Measurements from ENCODE around the gene RAPGEFL1. TPM values are rescaled to one million over a fixed set of nuclear protein-coding genes. Genes with fewer than 3 reads are reported as not detected.

Gene RAPGEFL1
- total and polyA plus RNA-seq, 2 donors (not counting 3 experiments of a cell fraction or from before 2014, with no cell fraction given): 8.6 to 11.8 TPM

- no peak overlapping the region for H3K27ac ChIP-seq (ENCODE audit: insufficient read depth, low read depth, low read length)
- ChIA-PET POLR2A (no interaction called here), CTCF (interaction anchor here (1.0 to 1.3 kb wide), 4 partner anchors 12 to 27 kb away, joined by 3 to 4 read pairs (median 3); partner anchors contain the start of gene WIPF2)
- TF ChIP-seq JUN (IDR thresholded peaks at IDR 0.05; ENCODE audit: borderline replicate concordance, insufficient read depth, insufficient read length, low read depth): no peak
- no peak for TF ChIP-seq POLR2AphosphoS5 (IDR thresholded peaks at IDR 0.05; ENCODE audit: insufficient read depth, low read depth, low read length)
- TF ChIP-seq POLR2A (IDR thresholded peaks at IDR 0.05; ENCODE audit: low read depth, low read length): no peak
- TF ChIP-seq GATA2 (IDR thresholded peaks at IDR 0.05; ENCODE audit: insufficient read depth, insufficient read length, low read depth, low read length): no peak
- no peak for TF ChIP-seq MYC (IDR thresholded peaks at IDR 0.05; ENCODE audit: low read depth, low read length)
- TF ChIP-seq CTCF (IDR thresholded peaks at IDR 0.05; ENCODE audit: extremely low read depth in 1 of 2, insufficient read depth in 1 of 2, low read depth in 1 of 2, low read length in 2 of 2): no peak
- TF ChIP-seq EZH2 (IDR thresholded peaks at IDR 0.05; ENCODE audit: borderline replicate concordance, low read depth, low read length, severe bottlenecking): no peak
- TF ChIP-seq FOS (IDR thresholded peaks at IDR 0.05; ENCODE audit: borderline replicate concordance, insufficient read depth, low read length): no peak
- TF ChIP-seq MAX (IDR thresholded peaks at IDR 0.05; ENCODE audit: insufficient read depth, insufficient read length): no peak
- H3K36me3 ChIP-seq (ENCODE audit: control insufficient read depth in 2 of 2, extremely low read depth in 1 of 2, insufficient read depth in 2 of 2, low read length in 2 of 2): no peaks in the 10 kb centered on the region
- H3K9me1 ChIP-seq (replicated peaks; ENCODE audit: control insufficient read depth, extremely low read depth, insufficient read depth, low read length): no peaks in the 10 kb centered on the region
- peaks cover 61% of the 10 kb centered on the region for H3K79me2 ChIP-seq (ENCODE audit: control insufficient read depth, insufficient read depth, low read length)
- dilution Hi-C loops (cut with MboI; ENCODE audit: extremely low pct_ligation_motif_present, low sequenced_read_pairs) (no loop called here), intact Hi-C loops (cut with micrococcal nuclease) (no loop called here)
- no peak overlapping the region for H2AFZ ChIP-seq (ENCODE audit: low read depth, low read length)
- H3K4me1 ChIP-seq (ENCODE audit: control insufficient read depth, extremely low read depth, insufficient read depth, low read length): no peaks in the 10 kb centered on the region
- no peak overlapping the region for H3K9ac ChIP-seq (replicated peaks; ENCODE audit: extremely low read depth, insufficient read depth, low read length)
- no TSS peak for BruUV-seq (replicated peaks)
- no peak overlapping the region for H3K4me2 ChIP-seq (ENCODE audit: insufficient read depth, low read length)
- no peak for FAIRE-seq
- no peaks in the 10 kb centered on the region for H3K27me3 ChIP-seq (ENCODE audit: control insufficient read depth in 2 of 2, insufficient read depth in 2 of 2, low read length in 2 of 2)
- no peak overlapping the region for H3K4me3 ChIP-seq (replicated peaks in 1 of 3; ENCODE audit: insufficient read depth in 1 of 3, low read depth in 1 of 3, low read length in 3 of 3)
- H3K9me3 ChIP-seq (replicated peaks; ENCODE audit: control insufficient read depth, insufficient read depth, low read length): no peaks in the 10 kb centered on the region
- H4K20me1 ChIP-seq (replicated peaks; ENCODE audit: control insufficient read depth, extremely low read depth, insufficient read depth, low read length): peaks cover 2% of the 10 kb centered on the region
- DNase-seq (ENCODE audit: low read depth, low spot score): no peak
Measured at GRCh38 chr17:40243761-40244160, 66.5 kb downstream of the RAPGEFL1 start.

All from endothelial cell of umbilical vein (primary cell).